Measurements from ENCODE around the gene SHROOM4.

DNA sequence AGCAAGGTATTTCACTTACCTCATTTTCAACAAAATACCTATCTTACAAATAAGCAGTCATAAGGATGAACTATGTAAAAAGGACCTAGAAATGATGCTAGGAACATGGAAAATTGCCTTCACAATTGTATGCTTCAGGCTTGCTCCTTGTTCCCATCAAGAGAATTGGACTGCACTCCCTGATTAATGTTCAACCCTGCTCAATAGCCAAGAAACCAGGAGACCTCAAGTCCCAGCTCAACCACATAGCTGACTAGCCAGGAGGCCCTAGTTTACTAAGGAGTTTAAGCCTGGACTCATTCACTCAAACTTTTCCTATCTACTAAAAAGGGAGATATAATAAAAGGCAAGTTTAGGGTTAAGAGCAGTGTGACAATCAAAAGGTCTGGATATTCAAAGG, 196.8 kb downstream of the SHROOM4 start:
- TF ChIP-seq, protein P1, sequence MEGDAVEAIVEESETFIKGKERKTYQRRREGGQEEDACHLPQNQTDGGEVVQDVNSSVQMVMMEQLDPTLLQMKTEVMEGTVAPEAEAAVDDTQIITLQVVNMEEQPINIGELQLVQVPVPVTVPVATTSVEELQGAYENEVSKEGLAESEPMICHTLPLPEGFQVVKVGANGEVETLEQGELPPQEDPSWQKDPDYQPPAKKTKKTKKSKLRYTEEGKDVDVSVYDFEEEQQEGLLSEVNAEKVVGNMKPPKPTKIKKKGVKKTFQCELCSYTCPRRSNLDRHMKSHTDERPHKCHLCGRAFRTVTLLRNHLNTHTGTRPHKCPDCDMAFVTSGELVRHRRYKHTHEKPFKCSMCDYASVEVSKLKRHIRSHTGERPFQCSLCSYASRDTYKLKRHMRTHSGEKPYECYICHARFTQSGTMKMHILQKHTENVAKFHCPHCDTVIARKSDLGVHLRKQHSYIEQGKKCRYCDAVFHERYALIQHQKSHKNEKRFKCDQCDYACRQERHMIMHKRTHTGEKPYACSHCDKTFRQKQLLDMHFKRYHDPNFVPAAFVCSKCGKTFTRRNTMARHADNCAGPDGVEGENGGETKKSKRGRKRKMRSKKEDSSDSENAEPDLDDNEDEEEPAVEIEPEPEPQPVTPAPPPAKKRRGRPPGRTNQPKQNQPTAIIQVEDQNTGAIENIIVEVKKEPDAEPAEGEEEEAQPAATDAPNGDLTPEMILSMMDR (IDR thresholded peaks at IDR 0.05): no peak
- TF ChIP-seq EZH2 (IDR thresholded peaks at IDR 0.05; ENCODE audit: borderline replicate concordance, insufficient read depth, low read depth, low read length, poor library complexity, severe bottlenecking): no peak
